Esophagus muscularis mucosa (tissue), 4 donors: ENCODE measurements around the gene IQSEC3.

Experiments
- CTCF ChIP-seq, 3 experiments: fragments of 200-600 bp in 2 of 3; fragments of 450-650 bp in 1 of 3; sonication (generic) in 2 of 3; IDR thresholded peaks; one replicate each; pipeline ENCODE4 v1.5.1; 2017 to 2019; ENCODE audit warnings: antibody characterized with exemption in 3 of 3, mild to moderate bottlenecking in 2 of 3, moderate library complexity in 1 of 3
- EP300 ChIP-seq: sonication (generic); formaldehyde crosslinking; IDR thresholded peaks from one replicate; pipeline ENCODE4 v1.6.1; 2017; ENCODE audit warnings: antibody characterized with exemption
- POLR2AphosphoS5 ChIP-seq, 2 donors: sonication (generic); formaldehyde crosslinking; IDR thresholded peaks; one replicate each; pipeline ENCODE4 v1.6.1; 2017; ENCODE audit warnings: antibody characterized with exemption in 2 of 2

- TF ChIP-seq EP300 (no peak), CTCF (IDR thresholded peaks at IDR 0.05) (no peak), POLR2AphosphoS5 (IDR thresholded peaks at IDR 0.05) (no peak)
Measured at GRCh38 chr12:113347-113746, 46.8 kb downstream of the IQSEC3 start.
